IPS-NIHi11 (cell line): Measurements from ENCODE around the gene KLF9.

Source experiments
- DNase-seq: peaks from one replicate; pipeline ENCODE4 v3.0.0; 2012; ENCODE audit warnings: mixed read lengths, low spot score

KLF9 gene

GRCh38 chr9:70422371-70423043, 8.1 kb upstream of the KLF9 start:
- DNase-seq = no peak

GRCh38 chr9:70421272-70422180, 7.1 kb upstream of the KLF9 start:
- DNase-seq = no peak

GRCh38 chr9:70420441-70421271, 6.2 kb upstream of the KLF9 start:
- peak; percentile 76 for DNase-seq

DNA sequence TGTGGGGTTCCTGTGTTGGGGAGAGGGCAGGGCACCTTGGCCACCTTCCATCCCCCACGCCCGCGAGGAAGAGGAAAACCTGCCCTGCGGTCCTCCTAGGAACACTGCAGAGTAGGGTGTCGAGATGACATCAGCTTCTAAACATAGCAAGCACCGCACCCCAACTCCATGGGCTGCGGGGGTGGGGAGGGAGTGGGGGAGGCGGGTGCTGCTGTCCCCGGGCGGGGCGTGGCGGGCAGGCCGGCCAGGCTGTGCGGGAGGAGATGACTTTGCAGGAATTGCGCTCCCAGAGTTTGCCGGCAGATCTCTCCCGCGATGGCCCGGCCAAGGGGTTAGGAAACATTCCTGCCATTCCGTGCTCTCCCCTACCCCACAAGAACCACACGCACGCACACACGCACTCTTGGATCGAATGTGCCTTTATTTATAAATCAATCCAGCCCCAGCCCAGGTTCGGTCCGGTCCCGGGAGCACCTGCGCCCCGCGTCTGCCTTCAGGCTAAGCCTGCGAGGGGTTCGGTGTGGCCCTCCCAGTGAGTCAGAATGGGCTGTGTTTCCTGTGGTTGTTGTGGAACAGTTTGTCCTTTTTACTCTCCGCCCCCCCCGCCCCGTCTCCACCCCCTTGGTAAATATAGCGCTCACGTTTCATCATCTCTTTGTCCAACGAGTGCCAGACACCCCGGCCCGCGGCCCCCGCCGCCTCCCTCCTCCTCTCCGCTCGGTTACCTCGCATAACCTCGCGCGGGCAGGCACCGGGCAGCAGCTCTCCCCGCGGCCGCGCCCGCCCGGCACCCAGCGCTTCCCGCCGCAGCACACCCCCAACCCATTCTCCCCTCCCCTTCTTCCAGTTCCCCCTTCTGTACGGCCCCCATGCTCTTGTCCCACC, 5.3 kb upstream of the KLF9 start:
- DNase-seq = peak; percentile 73

GRCh38 chr9:70418822-70419555, 4.5 kb upstream of the KLF9 start:
- DNase-seq = peak; percentile 77

- no peak for DNase-seq
Observed at GRCh38 chr9:70415476-70415875, 1.0 kb upstream of the KLF9 start.

DNA sequence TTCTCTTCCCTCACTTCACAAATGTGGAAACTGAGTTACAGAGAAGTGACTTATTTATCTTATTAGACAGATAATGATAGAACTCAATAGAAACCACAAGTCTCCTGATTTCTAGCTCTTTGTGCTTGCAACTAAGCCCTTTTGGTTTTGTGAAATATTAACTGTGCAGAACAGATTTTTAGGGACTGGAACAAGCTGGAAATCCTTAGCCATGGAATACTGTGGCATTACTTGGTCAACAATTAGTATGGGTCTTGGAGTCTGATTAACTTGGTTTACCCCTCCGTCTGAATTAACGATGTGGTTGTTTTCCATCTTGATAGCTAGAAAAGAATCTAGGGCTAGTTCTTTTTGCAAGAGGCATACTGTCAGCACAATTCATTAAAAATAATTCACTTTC, 584 bp upstream of the KLF9 start:
- DNase-seq = no peak

DNA sequence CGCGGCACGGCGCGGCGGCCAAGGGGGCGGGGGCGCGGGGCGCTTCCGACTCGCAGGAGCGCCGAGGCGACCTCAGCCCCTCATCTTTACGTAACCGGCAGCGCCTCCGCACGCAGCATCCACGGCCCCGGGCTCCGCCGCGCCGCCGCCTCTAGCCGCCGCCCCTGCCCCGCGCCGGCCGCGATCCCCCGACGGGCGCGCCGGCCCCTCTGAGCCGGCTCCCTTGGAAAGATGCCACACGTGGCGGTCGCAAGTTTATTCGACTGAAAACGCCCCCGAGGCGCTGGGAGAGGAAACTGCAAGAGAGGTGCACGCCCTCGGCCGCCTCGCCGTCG, 1.0 kb downstream of the KLF9 start:
- peak; percentile 60 for DNase-seq

DNA sequence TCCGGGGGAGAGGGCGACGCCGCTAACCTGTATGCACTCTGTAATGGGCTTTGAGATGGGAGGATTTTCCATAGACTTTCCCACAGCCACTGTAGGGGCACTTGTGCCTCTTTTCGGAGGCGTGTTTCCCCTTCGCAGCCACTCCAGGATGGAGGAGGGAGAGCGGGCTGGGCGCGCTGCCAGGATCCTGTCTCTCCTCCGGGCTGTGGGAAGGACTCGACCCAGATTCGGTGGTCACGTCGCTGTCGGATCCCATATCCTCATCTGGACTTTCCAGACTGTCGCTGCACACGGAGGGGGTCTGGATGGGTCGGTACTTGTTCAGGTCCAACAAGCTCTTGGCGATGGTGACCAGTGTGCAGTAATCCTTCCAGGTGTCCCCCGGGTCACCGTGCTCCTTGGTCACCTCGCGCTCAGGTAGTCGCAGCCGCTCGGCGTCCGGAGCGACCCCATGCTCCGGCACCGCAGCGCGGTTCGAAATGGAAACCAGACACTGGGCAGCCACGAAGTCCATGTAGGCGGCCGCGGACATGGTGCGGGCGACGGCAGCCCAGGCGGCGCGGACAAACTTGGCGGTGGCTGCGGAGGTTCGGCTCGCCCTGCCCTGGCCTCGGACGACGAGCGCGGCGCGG, 1.5 kb downstream of the KLF9 start:
- peak; percentile 32 for DNase-seq

- DNase-seq = peak; percentile 66
Observed at GRCh38 chr9:70411930-70412831, 2.3 kb downstream of the KLF9 start.

DNA sequence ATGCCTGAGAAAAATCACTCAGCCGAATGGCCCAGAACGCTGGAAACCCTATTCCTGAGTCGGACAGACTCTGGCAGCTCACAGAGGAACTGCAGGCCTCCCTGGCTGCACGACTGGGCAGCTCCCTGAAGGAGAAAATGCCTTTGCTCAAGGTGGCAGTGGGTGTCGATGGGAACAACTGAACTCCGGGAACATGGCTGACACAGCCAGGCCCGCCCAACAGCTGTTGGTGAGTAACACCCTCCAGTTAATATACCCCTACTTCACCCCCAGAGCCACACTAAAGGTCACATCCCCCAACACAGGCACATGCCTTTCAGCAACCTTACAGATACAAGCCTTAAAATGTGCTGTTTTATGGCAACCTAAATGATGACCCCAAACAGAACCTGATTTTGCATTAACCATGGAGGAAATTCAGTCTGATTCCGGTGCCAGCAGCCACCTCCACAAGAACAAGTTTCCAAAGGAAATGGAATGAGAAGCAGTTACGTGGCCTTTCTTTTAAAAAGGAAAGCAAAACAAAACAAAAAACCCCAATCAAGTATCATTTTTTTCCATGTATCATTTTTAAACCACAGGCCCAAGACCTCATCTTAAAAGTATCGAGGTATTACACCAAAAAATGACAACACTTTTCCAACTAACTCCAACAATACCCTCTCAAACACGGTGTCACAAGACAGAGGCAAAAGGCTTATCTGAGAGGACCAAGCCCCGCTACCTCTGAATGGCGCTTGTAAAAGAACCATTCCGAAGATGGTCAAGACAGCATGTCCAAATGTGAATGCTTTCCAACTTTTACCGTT, 3.1 kb downstream of the KLF9 start:
- no peak for DNase-seq

DNA sequence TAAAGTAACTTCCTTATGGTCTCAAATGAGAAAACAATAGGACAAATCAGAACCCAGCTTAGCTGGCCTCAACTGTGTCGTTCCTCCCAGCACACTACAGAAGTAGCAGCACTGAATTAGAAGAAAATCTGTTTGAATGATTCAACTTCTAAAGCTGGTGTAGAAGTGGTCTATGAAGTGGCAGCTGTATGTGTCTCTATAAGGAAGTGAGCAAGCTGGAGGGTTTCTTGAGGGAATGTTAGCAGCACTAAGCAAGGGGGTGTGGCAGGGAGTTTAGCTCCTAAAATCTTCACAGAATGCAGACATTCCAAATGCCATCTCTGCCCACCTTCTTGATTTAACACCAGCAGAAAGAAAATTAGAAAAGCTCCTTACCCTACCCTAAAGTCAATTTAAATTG, 4.1 kb downstream of the KLF9 start:
- no peak for DNase-seq

DNA sequence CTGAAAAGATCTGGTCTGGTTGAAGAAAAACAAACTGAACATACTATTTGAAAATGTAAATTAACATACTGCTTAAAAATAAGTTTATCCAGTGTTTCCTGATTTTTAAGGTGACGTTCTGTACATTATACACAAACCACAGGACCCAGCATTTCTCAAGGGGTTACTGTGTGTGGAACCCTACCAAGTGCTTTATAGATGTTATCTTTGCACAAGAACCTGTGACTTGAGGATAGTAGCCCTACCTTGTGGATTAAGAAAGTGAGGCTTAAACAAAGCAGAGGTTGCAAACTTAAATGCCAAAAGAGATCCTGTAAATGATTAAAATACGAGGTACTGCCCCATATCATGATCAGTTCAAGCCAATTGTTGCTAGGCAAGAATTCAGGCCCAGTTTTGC, 4.7 kb downstream of the KLF9 start:
- DNase-seq = no peak

GRCh38 chr9:70409280-70409679, 5.2 kb downstream of the KLF9 start:
- no peak for DNase-seq

GRCh38 chr9:70408393-70409040, 5.9 kb downstream of the KLF9 start:
- DNase-seq = no peak

GRCh38 chr9:70407081-70407503, 7.4 kb downstream of the KLF9 start:
- DNase-seq = no peak

DNA sequence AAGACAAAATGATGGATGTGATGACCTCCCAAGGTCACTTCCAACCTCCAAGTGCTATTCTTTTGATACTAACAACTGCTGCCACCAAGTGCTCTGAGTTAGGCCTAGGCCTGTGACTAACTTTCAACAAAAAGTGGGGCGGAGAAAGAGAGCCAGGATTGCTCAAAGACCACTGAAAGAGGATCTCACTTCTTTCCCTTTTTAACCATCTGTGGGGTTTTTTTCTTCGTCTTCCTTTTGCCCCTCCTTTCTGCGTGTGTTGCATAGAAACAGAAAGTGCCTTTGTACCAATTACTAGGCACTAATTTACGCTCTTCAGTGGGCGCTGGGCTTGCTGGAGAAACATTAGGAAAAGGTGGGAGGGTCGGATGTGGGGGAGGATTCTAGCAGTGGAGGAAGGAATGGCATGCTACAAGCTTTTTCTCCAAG, 8.0 kb downstream of the KLF9 start:
- no peak for DNase-seq
